ENCODE results near the gene TSEN34.
"Not testable (repeated sequence)": the region's sequence is repeated elsewhere in the genome, so short reads cannot be mapped to it uniquely, and the experiment has no call there.

The TSEN34 gene

DNA sequence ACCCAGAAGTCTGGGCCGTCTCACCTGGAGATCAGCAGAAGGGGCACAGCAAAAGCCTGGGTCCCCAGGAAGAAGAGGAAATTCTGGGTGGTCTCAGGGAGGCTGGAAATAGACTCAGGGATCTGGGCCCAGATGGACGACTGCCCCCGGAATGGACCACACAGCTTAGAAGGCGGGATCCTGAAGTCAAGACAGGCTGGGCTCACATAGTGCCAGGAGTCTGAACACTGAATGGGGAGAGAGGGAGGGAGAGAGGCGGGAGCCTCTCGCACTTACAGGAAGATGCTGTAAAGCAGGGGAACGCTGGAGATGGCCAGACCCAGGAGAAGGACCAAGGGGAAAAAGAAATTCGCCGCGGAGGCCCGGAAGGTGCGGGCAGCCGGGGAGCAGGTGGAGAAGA, 30.3 kb upstream of the TSEN34 start:
- no peak for DNase-seq (ENCODE audit: low read depth in 3 of 3)

DNA sequence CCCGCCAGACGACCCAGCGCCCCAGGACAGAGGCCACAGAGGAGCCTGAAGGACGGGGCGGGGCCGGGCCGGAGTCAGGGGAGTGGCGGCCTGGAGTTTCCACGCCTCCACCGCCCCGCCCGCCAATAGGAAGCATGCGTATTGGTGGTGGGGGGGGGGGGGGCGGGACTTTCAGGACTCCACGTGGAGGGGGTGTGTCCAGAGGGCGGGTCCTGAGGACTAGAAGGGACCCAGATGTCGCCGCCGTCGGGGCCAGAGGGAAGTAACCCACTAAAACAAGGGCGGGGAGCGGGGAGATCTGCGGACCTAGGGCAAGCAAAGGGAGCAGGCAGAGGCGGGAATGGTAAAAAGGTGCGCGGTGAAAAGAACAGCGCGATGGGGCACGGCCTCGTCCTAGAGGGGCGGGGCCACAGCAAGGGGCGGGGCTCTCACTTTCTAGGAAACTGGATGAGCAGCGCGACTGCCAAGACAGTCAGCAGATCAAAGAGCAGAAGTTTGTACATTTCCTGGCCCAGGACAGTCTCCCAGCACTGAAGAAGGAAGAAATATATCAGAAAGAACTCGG, 28.8 kb upstream of the TSEN34 start:
- DNase-seq (ENCODE audit: low read depth in 3 of 3), result peak; percentile 56 to 83 (median 64)

DNA sequence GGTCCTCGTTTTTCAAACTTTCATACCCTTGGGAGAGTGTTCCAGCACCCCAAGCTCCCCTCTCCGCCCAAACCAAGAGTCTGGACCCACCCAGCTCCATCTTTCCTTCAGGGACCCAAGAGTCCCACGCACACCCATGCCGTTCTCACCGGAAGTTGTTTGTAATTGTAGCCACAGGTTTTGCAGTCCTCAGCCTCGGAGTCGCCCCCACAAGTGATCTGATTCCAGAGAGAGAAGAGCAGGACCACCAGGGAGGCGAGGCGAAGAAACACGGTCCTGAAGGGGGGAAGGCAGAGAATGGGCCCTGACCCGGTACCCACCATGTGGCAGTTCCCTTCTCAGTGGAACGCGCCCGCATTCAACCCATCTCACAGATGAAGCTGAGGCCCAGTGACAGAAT, 28.2 kb upstream of the TSEN34 start:
- DNase-seq (ENCODE audit: low read depth in 3 of 3), result no peak

DNA sequence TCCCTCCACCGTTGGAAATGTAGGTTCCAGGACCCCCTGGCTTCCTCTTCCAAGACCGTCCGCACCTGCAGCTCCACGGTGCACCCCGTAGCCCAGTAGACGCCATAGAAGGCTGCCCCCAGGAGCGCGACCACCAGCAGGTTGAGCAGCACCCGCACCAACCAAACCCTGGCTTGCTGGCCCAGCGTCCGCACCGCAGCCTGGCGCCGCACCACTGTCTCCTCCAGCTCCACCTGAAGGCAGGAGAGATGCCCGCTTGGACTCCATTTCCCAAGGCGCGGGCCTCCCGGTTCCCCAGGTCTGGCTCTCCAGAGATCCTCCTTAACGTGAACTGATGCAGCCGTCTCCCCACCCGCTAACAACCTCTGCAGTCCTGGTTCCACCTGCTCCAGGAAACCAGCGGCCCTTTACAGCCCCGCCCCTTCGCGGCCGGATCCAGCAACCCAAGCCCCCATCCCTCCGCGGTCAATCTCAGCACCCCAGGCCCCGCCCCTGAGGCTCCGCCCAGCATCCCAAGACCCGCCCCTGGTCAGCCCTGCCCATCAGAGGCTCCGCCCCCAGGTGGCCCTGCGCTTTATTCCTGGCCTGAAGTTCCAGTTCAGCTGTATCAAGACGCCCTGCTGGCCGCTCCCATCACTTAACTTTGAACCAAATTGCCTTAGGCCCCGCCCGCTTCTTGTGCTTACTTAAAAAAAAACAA, 26.6 kb upstream of the TSEN34 start:
- DNase-seq (ENCODE audit: low read depth in 3 of 3), result peak; percentile 15 to 67 (median 30)

DNA sequence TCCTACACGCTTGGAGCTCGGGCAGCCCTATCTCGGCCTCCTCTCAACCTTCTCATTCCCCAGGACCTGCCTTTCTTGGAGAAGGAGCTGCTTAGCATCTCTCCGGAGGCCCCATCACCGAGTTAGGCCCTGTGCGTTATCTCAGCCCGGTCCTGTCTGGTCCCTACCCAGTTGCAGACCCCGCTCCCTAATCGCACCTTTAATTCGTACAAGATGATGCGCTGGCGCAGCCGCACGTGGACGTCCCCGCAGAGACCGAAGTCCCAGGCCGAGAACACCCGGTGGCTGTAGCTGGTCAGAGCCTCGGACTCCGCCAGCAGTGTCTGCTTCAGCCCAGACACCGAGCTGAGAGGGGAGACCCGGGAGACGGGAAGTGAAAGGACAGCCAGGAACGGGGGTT, 25.9 kb upstream of the TSEN34 start:
- DNase-seq (ENCODE audit: low read depth in 3 of 3), result no peak

DNA sequence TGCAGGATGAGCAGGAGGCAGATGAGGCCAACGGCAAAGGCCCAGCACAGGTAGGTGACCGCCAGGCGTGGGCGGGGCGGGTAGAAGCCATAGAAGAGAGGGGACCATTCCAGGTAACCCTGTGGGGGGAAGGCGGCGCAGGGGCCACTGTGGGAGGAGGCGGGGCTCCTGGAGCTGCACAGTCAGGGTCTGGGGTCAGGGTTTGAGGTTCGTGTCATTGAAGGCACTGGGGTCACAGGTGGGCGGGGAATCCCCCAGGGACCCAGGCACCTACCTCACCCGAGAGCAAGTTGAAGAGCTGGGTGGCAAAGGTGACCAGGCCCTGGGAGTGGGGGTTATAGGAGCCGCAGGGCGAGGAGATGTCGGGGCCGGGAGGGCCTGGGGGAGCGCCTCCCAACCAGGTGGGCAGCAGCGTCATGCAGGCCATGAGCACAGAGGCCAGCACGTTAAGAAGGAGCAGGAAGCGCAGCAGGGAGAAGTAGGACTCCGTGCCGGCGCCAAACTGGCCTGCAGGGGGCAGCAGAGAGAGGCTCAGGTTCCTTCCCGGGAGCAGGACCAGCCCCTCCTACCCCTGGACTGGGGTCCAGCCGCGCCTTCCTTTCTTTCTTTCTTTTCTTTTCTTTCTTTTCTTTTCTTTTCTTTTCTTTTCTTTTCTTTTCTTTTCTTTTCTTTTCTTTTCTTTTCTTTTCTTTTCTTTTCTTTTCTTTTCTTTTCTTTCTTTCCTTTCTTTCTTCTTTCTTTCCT, 22.8 kb upstream of the TSEN34 start:
- peak; percentile 80 to 92 (median 83) for DNase-seq (ENCODE audit: low read depth in 3 of 3)

DNA sequence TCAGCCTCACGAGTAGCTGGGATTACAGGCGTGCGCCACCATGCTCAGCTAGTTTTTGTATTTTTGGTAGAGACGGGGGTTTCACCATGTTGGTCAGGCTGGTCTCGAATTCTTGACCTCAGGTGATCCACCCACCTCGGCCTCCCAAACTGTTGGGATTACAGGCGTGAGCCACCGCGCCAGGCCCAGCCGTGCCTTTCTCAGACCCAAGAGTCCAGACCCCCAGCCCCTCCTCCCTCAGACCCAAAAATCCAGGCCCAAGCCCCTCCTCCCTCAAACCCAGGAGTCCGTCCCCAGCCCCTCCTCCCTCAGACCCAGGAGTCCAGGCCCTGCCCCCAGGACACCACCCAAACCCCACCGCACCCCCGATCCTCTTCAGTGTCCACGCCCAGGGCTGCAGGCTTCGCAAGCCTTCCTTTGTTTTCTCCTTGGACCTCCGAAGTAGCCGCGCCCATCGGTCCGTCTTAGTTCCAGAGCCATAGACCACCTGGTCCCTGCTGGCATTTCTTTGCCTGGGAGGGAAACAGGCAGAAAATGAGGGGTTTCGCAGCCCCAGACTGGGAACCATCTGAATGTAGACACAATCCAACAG, 21.9 kb upstream of the TSEN34 start:
- no peak for DNase-seq (ENCODE audit: low read depth in 3 of 3)

DNA sequence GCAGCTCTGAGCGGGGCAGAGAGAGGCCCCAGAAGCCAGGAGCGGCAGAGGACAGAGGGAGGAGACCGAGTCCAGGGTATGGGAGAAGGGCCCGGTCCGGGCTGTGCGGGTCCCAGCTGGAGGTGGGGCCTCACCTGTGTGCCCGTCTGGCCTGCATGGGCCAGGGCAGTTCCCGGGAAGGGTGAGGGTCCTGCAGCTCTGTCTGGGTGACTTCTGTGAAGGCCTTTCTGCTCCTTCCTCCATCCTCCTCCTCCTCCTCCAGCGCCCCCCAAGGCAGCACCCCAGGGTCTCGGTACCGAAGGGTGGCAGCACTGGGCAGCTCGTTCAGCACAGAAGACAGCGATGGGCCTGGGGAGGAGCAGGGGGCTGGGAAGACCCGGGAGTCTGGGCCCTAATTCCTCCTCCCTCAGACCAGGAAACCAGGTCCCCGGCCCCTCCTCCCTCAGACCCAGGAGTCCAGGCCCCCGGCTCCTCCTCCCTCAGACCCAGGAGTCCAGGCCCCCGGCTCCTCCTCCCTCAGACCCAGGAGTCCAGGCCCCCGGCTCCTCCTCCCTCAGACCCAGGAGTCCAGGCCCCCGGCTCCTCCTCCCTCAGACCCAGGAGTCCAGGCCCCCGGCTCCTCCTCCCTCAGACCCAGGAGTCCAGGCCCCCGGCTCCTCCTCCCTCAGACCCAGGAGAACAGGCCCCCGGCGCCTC, 19.2 kb upstream of the TSEN34 start:
- not testable (repeated sequence) for DNase-seq (ENCODE audit: low read depth in 3 of 3)

DNA sequence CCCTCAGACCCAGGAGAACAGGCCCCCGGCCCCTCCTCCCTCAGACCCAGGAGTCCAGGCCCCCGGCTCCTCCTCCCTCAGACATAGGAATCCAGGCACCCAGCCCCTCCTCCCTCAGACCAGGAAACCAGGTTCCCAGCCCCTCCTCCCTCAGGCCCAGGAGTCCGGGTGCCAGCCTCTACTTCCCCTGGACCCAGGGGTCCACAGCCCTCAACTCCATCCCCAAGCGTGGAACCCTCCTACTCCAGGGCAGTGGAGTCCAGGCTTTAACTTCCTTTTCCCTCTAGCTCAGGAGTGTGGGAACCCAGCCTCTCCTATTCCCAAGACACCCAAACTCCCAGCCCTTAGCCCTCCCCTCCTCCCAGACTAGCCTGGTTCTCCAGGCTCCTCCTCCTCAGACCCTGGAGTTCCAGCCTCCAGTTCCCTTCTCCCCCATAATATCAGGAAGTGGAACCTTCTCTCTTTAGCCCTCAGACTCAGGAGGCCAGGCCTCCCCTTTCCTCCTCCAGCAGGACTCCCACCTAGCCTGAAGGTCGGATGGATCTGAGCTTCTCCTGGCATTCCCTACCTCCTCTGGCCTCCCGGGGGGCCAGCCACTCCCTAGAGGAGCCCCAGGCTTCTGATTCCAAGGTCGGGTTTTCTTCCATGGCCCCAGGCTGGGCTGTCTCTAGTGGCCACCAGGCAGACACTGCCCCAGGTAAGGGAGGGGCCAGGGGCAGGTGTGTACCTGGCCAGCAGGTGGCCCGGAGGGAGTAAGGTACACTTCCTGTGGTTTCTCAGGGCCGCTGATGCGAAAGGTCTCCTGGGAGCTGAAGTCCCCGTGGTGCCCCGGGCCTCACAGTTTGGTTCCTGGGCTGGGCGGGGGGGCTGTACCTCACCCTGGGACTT, 18.4 kb upstream of the TSEN34 start, which contains the start of gene TMC4:
TMC4 (minus strand) TSS at position 690 of the 888 bp plus-strand sequence; CDS start at position 647, 43 bp downstream.
- DNase-seq (ENCODE audit: low read depth in 3 of 3), result no peak

DNA sequence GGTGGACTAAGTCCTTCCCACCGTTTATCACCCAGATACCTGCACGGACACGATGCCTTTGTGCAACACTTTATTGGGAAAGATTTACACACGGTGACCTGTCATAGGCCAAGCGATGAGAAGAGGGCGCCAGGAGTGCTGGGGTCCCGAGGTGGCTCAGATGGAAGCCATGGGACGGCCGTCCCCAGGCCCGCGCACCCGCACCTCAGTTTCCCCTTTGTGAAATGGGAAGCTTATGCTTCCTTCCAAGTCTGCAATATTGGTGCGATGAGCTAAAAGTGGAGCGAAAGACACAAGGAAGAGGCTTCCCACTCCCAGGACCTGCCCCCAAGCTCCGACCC, 17.8 kb upstream of the TSEN34 start:
- no peak for DNase-seq (ENCODE audit: low read depth in 3 of 3)

DNA sequence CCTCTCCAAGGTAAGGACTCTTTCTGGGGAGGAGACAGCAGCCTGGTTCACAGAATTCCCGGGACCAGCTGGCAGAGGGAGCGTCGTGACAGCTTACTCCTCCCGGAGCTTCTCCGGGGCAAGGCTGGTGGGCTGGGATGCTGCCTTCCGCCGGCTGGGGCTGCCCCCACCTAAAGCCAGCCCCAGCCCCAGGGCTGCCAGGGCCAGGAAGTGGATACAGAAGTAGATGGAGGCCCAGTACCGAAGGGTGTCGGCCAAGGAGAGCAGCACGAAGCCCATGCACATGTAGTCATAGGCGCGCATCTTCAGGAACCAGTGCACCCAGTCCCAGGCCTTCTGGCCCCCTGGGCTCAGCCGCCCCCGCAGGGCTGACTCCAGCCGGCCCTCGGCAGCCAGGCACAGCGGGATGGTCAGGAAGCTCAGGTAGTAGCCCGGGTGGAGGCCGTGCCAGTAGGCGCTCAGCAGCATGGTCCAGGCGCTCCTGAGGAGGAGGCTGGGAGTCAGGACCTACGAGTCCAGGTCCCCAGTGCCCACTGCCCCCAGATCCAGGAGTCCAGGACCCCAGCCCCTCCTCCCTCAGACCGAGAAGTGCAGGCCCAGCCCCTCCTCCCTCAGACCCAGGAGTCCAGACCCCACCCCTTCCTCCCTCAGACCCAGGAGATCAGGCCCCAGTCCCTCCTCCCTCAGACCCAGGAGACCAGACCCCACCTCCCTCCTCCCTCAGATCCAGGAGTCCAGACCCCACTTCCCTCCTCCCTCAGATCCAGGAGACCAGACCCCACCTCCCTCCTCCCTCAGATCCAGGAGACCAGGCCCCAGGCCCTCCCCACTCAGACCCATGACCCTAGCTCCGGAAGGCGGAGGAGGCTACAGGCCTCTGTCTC, 16.9 kb upstream of the TSEN34 start:
- DNase-seq (ENCODE audit: low read depth in 3 of 3), result no peak

DNA sequence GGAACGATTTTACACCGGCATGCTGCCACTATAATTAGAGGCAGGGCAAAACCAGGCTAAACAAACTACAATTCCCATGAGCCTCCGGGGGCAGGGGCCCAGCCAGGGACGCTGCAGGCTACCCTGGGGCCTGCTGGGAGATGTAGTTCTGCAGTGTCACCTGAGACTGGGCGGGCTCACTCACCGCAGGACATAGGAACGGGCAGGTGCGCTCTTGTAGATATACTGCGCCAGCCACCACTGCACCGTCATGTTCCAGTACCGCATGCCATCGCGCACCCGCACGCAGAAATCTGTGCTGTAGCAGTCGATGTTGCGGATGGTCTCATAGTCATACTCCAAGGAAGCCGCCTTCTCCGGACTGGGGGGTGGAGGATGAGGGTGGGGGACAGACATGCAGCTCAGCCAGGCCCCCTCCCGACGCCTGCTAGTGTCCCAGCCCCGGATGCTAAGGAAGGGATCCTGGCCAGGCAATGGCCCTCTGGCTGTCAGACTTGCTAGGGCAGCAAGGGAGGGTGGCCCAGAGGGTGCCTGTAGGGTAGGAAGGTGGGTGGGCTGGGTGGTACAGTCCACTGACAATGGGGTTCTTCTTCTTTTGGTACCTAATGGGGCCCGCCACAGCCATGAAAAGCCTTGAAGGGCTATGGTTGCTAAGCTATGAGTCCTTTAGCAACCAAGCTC, 12.4 kb upstream of the TSEN34 start:
- DNase-seq (ENCODE audit: low read depth in 3 of 3), result no peak

DNA sequence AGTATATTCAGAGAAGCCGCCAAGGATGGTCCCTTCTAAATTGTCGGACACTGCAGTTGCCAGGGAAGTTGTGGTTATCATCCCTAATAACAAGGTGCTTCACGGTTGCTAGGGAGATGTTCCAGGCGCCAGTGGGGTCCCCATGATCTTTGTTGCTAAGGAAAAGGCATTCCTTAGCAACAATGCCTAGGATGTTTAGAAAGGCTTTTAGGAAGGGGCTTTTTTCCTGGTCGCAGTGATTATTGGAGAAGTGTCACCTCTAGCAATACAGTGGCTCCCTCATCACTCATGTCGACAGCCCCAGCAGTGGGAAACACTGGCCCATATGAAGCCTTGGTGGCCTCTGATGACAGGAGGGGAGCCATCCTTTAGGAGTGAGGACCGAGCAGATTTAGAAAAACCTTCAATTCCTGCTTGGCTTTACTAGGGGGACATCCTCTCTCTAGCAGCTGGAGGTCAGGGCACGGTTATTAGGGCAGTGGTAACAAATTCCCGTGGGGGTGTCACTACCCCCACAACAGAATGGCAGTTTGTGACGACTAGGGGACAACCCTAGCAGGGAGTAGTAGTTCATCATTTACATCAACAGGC, 11.8 kb upstream of the TSEN34 start:
- no peak for DNase-seq (ENCODE audit: low read depth in 3 of 3)

DNA sequence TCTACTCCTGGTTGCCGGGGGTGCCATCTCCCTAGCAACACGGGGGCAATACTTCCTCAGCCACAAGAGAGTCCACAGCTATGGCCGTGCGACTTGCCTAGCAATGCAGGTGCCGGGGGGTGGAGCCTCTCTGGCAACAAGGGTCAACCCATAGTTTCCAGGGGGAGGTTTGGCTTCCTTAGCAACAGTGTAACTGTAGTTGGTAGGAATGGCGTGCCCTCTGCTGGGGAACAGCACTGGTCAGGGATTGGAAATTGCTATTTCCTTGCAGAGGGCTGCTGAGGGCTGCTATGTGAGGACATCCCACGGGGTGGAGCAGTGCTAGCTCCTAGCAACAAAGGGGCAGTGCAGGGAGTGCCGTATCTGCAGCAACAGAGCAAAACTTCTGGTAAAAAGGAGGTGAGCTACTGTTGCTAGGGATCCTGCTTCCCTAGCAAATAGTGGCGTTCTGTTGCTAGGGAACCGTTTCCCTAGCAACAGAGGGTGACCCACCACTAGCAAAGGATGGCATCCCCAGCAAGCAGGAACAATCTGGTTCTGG, 11.1 kb upstream of the TSEN34 start:
- no peak for DNase-seq (ENCODE audit: low read depth in 3 of 3)

DNA sequence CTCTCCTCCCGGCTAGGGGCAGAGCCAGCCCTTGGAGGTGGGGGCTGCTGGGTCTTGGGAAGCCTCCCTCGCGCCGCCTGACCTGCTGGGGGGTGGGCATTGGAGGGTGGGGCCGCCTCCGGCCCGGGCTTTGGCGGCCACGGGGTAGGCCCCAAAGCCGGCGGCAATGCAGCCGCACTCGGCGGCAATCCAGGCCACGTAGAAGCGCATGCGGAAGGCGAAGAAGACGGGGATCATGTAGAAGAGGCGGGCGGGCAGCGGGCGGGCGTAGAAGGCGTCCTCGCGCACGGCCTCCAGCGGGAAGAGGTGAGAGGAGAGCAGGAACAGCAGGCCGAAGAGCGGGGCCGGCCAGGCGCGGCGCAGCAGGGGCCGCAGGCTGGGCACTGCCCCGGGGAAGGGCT, 10.4 kb upstream of the TSEN34 start:
- DNase-seq (ENCODE audit: low read depth in 3 of 3), result no peak

DNA sequence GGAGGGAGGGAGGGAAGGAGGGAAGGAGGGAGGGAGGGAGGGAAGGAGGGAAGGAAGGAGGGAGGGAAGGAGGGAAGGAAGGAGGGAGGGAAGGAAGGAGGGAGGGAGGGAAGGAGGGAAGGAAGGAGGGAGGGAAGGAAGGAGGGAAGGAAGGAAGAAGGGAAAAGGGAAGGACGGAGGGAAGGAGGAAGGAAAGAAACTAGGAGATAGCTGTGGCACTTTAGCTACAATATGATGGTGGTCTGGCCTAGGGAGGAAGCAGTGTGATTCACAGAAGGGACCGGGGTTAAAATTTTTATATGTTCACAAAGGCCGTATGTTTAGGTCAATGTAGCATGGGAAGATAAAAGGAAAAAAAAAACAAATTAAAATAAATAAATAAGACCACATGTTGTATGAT, 9.2 kb upstream of the TSEN34 start:
- not testable (repeated sequence) for DNase-seq (ENCODE audit: low read depth in 3 of 3)

DNA sequence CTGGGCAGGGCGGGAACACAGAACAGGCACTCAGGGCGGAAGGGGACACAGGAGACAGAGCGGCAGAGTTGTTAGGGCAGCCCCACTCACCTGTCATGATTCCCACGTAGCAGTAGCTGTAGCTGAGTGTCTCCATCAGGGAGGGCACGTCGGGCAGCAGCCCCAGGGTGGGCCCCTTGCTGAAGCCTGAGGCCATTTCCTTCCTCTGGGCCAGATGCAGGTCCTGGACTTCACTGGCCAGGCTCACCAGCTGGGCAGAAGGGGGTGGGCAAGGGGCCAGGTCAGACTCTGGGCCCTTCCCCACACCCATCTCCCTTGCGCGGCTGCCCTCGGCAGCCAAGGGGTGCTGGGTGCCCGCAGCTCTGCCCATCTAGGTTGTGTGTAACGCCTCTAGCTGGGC, 7.7 kb upstream of the TSEN34 start:
- no peak for DNase-seq (ENCODE audit: low read depth in 3 of 3)

DNA sequence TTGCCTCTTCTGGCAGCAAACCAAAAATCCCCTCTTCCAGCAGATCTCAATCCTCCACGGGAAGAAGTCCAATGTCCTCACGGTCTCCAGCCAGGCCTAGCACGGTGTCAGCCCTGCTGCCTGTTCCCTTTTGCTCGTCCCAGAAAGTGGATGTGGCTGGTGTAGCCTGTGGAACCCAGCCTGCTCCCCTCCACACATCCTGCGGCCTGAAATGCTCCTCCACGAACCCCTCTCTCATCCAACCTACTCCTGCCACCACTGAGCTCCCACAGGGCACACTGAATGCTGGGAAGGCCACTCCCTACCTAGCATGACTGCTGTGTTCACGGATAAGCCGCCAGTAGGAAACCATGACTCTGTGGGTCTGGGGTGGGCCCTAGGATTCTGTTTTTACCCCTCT, 4.8 kb upstream of the TSEN34 start:
- no peak for DNase-seq (ENCODE audit: low read depth in 3 of 3)

DNA sequence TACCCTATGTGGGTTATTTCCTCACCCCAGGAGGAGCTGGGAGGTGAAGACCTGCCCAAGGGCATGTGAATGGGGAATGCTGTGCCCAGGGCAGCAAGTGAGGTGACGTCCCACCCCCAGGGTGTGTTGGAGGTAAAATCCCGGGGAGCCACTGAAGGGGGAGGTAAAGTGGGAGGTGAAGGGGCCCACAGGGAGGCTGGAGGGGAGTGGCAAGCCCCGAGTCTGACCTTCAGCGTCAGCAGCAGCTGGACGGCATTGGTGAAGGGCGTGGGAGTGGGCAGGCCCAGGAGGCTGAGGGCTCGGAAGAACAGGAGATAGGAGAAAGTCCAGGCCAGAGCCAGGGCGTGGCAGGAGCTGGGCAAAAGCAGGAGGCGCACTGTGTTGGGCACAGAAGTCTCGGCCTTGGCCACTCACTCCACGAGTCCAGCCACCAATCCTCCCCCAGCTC, 4.2 kb upstream of the TSEN34 start:
- no peak for DNase-seq (ENCODE audit: low read depth in 3 of 3)

Data from stimulated activated CD4-positive, alpha-beta T cell treated with anti-CD3 and anti-CD28 coated beads, TNF-alpha, amount 100 ng/mL, for 24 hours (primary cell).